ENCODE data around the gene SUN3.

Gene SUN3

DNA sequence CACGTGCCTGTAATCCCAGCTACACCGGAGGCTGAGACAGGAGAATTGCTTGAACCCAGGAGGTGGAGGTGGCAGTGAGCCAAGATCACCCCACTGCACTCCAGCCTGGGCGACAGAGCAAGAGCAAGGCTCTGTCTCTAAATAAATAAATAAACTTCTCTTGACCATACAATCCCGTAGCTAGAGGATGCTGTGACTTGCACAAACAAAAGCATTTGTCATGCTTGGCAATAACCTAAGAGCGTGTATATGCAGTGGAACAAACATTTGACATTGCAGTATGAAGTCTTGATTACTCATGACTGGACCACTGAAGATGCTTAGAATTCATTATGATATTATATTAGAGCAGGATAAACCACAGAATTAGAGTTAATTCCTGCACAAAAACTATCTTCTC is 5.0 kb upstream of the SUN3 start:
- Histone ChIP-seq H3K9me3 (ENCODE audit: control insufficient read depth in 2 of 2, low read length in 2 of 2) (no peaks in the 10 kb centered on the region), H3K9ac (ENCODE audit: low read length in 2 of 2) (no peak overlapping the region), H3K4me1 (ENCODE audit: control insufficient read depth, insufficient read depth, low read length) (peaks cover 12% of the 10 kb centered on the region), H3K27ac (ENCODE audit: low read length) (no peak overlapping the region), H3K4me3 (ENCODE audit: low read length in 2 of 2) (no peak overlapping the region), H3K36me3 (ENCODE audit: control insufficient read depth in 2 of 2, insufficient read depth in 2 of 2, low read length in 2 of 2) (no peaks in the 10 kb centered on the region), H3K27me3 (ENCODE audit: control insufficient read depth in 1 of 2, insufficient read depth in 2 of 2, low read length in 2 of 2) (peaks cover 0 to 12% of the 10 kb centered on the region in 2 donors)

GRCh38 chr7:48031111-48031510 is 2.2 kb upstream of the SUN3 start:
- Histone ChIP-seq H3K4me1 (ENCODE audit: control insufficient read depth, insufficient read depth, low read length) (peaks cover 9% of the 10 kb centered on the region), H3K9ac (ENCODE audit: low read length in 2 of 2) (no peak overlapping the region), H3K4me3 (ENCODE audit: low read length in 2 of 2) (no peak overlapping the region), H3K27me3 (ENCODE audit: control insufficient read depth in 1 of 2, insufficient read depth in 2 of 2, low read length in 2 of 2) (peaks cover 0 to 5% of the 10 kb centered on the region in 2 donors), H3K9me3 (ENCODE audit: control insufficient read depth in 2 of 2, low read length in 2 of 2) (no peaks in the 10 kb centered on the region), H3K27ac (ENCODE audit: low read length) (no peak overlapping the region), H3K36me3 (ENCODE audit: control insufficient read depth in 2 of 2, insufficient read depth in 2 of 2, low read length in 2 of 2) (no peaks in the 10 kb centered on the region)

GRCh38 chr7:48025624-48026023 is 3.3 kb downstream of the SUN3 start:
- Histone ChIP-seq H3K4me1 (ENCODE audit: control insufficient read depth, insufficient read depth, low read length) (no peaks in the 10 kb centered on the region), H3K27ac (ENCODE audit: low read length) (no peak overlapping the region), H3K9ac (ENCODE audit: low read length in 2 of 2) (no peak overlapping the region), H3K4me3 (ENCODE audit: low read length in 2 of 2) (no peak overlapping the region), H3K36me3 (ENCODE audit: control insufficient read depth in 2 of 2, insufficient read depth in 2 of 2, low read length in 2 of 2) (no peaks in the 10 kb centered on the region), H3K9me3 (ENCODE audit: control insufficient read depth in 2 of 2, low read length in 2 of 2) (no peaks in the 10 kb centered on the region), H3K27me3 (ENCODE audit: control insufficient read depth in 1 of 2, insufficient read depth in 2 of 2, low read length in 2 of 2) (no peaks in the 10 kb centered on the region)

- Histone ChIP-seq H3K9me3 (ENCODE audit: control insufficient read depth in 2 of 2, low read length in 2 of 2) (no peaks in the 10 kb centered on the region), H3K4me3 (ENCODE audit: low read length in 2 of 2) (no peak overlapping the region), H3K4me1 (ENCODE audit: control insufficient read depth, insufficient read depth, low read length) (no peaks in the 10 kb centered on the region), H3K27ac (ENCODE audit: low read length) (no peak overlapping the region), H3K9ac (ENCODE audit: low read length in 2 of 2) (no peak overlapping the region), H3K27me3 (ENCODE audit: control insufficient read depth in 1 of 2, insufficient read depth in 2 of 2, low read length in 2 of 2) (no peaks in the 10 kb centered on the region), H3K36me3 (ENCODE audit: control insufficient read depth in 2 of 2, insufficient read depth in 2 of 2, low read length in 2 of 2) (no peaks in the 10 kb centered on the region)
These were observed 11.2 kb downstream of the SUN3 start for GRCh38 chr7:48017674-48018073.

GRCh38 chr7:48016641-48017040 is 12.3 kb downstream of the SUN3 start:
- no peak overlapping the region for H3K4me3 ChIP-seq (ENCODE audit: low read length in 2 of 2)
- H3K27me3 ChIP-seq (ENCODE audit: control insufficient read depth in 1 of 2, insufficient read depth in 2 of 2, low read length in 2 of 2) = no peaks in the 10 kb centered on the region
- H3K36me3 ChIP-seq (ENCODE audit: control insufficient read depth in 2 of 2, insufficient read depth in 2 of 2, low read length in 2 of 2) = no peaks in the 10 kb centered on the region
- H3K9ac ChIP-seq (ENCODE audit: low read length in 2 of 2) = no peak overlapping the region
- no peak overlapping the region for H3K27ac ChIP-seq (ENCODE audit: low read length)
- H3K4me1 ChIP-seq (ENCODE audit: control insufficient read depth, insufficient read depth, low read length) = no peaks in the 10 kb centered on the region
- H3K9me3 ChIP-seq (ENCODE audit: control insufficient read depth in 2 of 2, low read length in 2 of 2) = no peaks in the 10 kb centered on the region

DNA sequence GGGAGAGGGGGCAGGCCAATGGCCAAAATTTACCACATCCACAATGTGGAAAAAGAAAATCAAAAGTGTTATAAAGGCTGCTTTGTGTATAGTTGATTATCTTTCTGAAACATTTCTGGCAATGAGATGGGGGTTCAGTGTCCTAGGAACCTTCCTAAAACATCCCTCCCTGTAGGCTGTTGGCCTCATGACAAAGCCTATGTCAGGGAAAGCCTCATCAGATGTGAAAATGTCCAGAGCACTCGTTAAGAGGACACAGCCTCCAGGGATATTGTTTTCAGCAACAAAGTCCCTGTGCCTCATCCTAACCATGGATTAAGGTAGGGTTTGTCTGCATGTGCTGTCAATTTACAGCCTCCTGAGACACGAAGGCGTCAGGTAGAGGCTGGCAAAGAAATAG is 17.0 kb downstream of the SUN3 start:
- Histone ChIP-seq H3K36me3 (ENCODE audit: control insufficient read depth in 2 of 2, insufficient read depth in 2 of 2, low read length in 2 of 2) (no peaks in the 10 kb centered on the region), H3K4me3 (ENCODE audit: low read length in 2 of 2) (peak overlapping the region in 1 of 2 donors; percentile 23), H3K9me3 (ENCODE audit: control insufficient read depth in 2 of 2, low read length in 2 of 2) (no peaks in the 10 kb centered on the region), H3K27ac (ENCODE audit: low read length) (no peak overlapping the region), H3K4me1 (ENCODE audit: control insufficient read depth, insufficient read depth, low read length) (no peaks in the 10 kb centered on the region), H3K27me3 (ENCODE audit: control insufficient read depth in 1 of 2, insufficient read depth in 2 of 2, low read length in 2 of 2) (peaks cover 0 to 4% of the 10 kb centered on the region in 2 donors), H3K9ac (ENCODE audit: low read length in 2 of 2) (no peak overlapping the region)

DNA sequence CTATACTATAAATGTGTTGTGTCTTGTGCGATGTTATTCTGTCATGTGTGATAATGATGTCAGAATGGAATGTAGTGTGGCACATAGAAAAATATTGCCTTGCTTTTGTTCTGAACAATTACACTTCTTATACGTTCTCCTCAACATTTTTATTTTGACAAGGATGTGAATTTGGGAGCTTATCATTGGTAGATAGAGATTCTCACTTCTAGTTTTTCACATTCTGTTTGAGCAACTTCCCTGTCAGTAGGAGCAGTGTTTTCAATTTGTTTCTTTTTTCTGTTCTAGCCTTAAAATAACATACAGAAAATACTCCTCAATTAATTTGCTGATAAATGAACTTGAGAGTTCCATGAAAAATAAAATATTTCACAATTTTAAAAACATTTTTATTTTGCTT is 17.6 kb downstream of the SUN3 start:
- H3K9ac ChIP-seq (ENCODE audit: low read length in 2 of 2) = no peak overlapping the region
- H3K36me3 ChIP-seq (ENCODE audit: control insufficient read depth in 2 of 2, insufficient read depth in 2 of 2, low read length in 2 of 2) = no peaks in the 10 kb centered on the region
- no peak overlapping the region for H3K4me3 ChIP-seq (ENCODE audit: low read length in 2 of 2)
- no peaks in the 10 kb centered on the region for H3K4me1 ChIP-seq (ENCODE audit: control insufficient read depth, insufficient read depth, low read length)
- no peaks in the 10 kb centered on the region for H3K9me3 ChIP-seq (ENCODE audit: control insufficient read depth in 2 of 2, low read length in 2 of 2)
- H3K27me3 ChIP-seq (ENCODE audit: control insufficient read depth in 1 of 2, insufficient read depth in 2 of 2, low read length in 2 of 2) = peaks cover 0 to 4% of the 10 kb centered on the region in 2 donors
- no peak overlapping the region for H3K27ac ChIP-seq (ENCODE audit: low read length)

GRCh38 chr7:48009954-48010353 is 19.0 kb downstream of the SUN3 start:
- H3K4me1 ChIP-seq (ENCODE audit: control insufficient read depth, insufficient read depth, low read length) = no peaks in the 10 kb centered on the region
- no peaks in the 10 kb centered on the region for H3K9me3 ChIP-seq (ENCODE audit: control insufficient read depth in 2 of 2, low read length in 2 of 2)
- H3K9ac ChIP-seq (ENCODE audit: low read length in 2 of 2) = no peak overlapping the region
- peaks cover 0 to 4% of the 10 kb centered on the region in 2 donors for H3K27me3 ChIP-seq (ENCODE audit: control insufficient read depth in 1 of 2, insufficient read depth in 2 of 2, low read length in 2 of 2)
- H3K36me3 ChIP-seq (ENCODE audit: control insufficient read depth in 2 of 2, insufficient read depth in 2 of 2, low read length in 2 of 2) = no peaks in the 10 kb centered on the region
- no peak overlapping the region for H3K27ac ChIP-seq (ENCODE audit: low read length)
- H3K4me3 ChIP-seq (ENCODE audit: low read length in 2 of 2) = no peak overlapping the region

GRCh38 chr7:48009257-48009656 is 19.6 kb downstream of the SUN3 start:
- no peaks in the 10 kb centered on the region for H3K9me3 ChIP-seq (ENCODE audit: control insufficient read depth in 2 of 2, low read length in 2 of 2)
- no peak overlapping the region for H3K9ac ChIP-seq (ENCODE audit: low read length in 2 of 2)
- H3K27me3 ChIP-seq (ENCODE audit: control insufficient read depth in 1 of 2, insufficient read depth in 2 of 2, low read length in 2 of 2) = peaks cover 0 to 4% of the 10 kb centered on the region in 2 donors
- no peaks in the 10 kb centered on the region for H3K4me1 ChIP-seq (ENCODE audit: control insufficient read depth, insufficient read depth, low read length)
- no peak overlapping the region for H3K27ac ChIP-seq (ENCODE audit: low read length)
- no peak overlapping the region for H3K4me3 ChIP-seq (ENCODE audit: low read length in 2 of 2)
- no peaks in the 10 kb centered on the region for H3K36me3 ChIP-seq (ENCODE audit: control insufficient read depth in 2 of 2, insufficient read depth in 2 of 2, low read length in 2 of 2)

DNA sequence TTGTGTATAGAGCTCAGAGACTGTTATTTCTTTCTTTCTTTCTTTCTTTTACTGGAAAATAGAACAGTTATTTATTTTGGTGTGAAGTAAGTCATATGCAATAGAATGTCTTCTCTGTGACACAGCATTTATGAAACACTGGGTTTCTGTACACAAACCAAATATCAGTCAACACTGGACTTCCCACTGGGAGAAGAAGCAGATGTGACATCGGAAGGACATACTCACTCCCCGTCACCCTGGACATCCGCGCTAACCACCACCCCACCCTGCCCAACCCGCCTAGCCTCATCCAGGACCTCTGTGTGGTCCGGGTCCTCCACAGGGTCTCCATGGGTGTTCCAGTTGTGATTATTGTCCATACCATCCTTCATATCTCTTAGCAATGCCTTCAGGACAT is 22.0 kb downstream of the SUN3 start:
- Histone ChIP-seq H3K4me1 (ENCODE audit: control insufficient read depth, insufficient read depth, low read length) (no peaks in the 10 kb centered on the region), H3K9me3 (ENCODE audit: control insufficient read depth in 2 of 2, low read length in 2 of 2) (no peaks in the 10 kb centered on the region), H3K9ac (ENCODE audit: low read length in 2 of 2) (no peak overlapping the region), H3K4me3 (ENCODE audit: low read length in 2 of 2) (no peak overlapping the region), H3K27me3 (ENCODE audit: control insufficient read depth in 1 of 2, insufficient read depth in 2 of 2, low read length in 2 of 2) (peaks cover 0 to 4% of the 10 kb centered on the region in 2 donors), H3K27ac (ENCODE audit: low read length) (no peak overlapping the region), H3K36me3 (ENCODE audit: control insufficient read depth in 2 of 2, insufficient read depth in 2 of 2, low read length in 2 of 2) (no peaks in the 10 kb centered on the region)

DNA sequence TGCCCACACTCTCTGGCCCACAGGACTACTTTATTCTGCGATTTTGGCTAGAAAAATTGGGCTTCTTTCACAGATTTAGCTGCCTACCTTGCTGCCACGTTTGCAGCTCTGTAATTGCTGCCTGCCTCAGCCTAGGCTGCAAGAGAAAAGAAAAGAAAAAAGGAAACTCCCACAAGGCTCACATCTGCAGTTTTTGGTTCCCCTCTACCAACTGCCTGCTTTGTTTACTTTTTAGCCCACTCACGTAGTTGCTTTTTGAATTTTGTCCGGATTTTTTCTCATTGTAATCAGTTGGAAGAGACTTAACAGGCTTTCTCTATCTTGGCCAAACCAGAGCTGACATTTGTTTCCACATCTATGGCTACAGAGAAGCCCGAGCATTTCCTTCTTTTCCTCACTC is 24.3 kb downstream of the SUN3 start:
- Histone ChIP-seq H3K27me3 (ENCODE audit: control insufficient read depth in 1 of 2, insufficient read depth in 2 of 2, low read length in 2 of 2) (peaks cover 0 to 4% of the 10 kb centered on the region in 2 donors), H3K27ac (ENCODE audit: low read length) (no peak overlapping the region), H3K36me3 (ENCODE audit: control insufficient read depth in 2 of 2, insufficient read depth in 2 of 2, low read length in 2 of 2) (no peaks in the 10 kb centered on the region), H3K4me3 (ENCODE audit: low read length in 2 of 2) (no peak overlapping the region), H3K4me1 (ENCODE audit: control insufficient read depth, insufficient read depth, low read length) (no peaks in the 10 kb centered on the region), H3K9me3 (ENCODE audit: control insufficient read depth in 2 of 2, low read length in 2 of 2) (no peaks in the 10 kb centered on the region), H3K9ac (ENCODE audit: low read length in 2 of 2) (no peak overlapping the region)

Measured in stomach smooth muscle (tissue), 2 donors.